SK-N-SH treated with all-trans-retinoic acid at 6 μM for 48 hours (cell line): Measurements from ENCODE around the gene RPUSD4.

Source experiments
- ATAC-seq: fragments of 200-7000 bp; cut with Tn5 transposase; 3 replicates; pipeline ENCODE4 v1.9.1; 2020; ENCODE audit warnings: mild to moderate bottlenecking, moderate library complexity
- ARNTL ChIP-seq: fragments of 450-650 bp; formaldehyde crosslinking; IDR thresholded peaks from 2 replicates; pipeline ENCODE4 v1.5.0; 2020; ENCODE audit warnings: low read depth, mild to moderate bottlenecking, moderate library complexity, borderline replicate concordance
- BACH2 ChIP-seq: fragments of 250-450 bp; sonication (Bioruptor Pico); IDR thresholded peaks from 2 replicates; pipeline ENCODE4 v1.9.0; 2021; ENCODE audit warnings: mild to moderate bottlenecking, borderline replicate concordance
- CSDC2 ChIP-seq: fragments of 250-450 bp; sonication (Bioruptor Pico); IDR thresholded peaks from 2 replicates; pipeline ENCODE4 v1.5.0; 2020; ENCODE audit warnings: mild to moderate bottlenecking, moderate library complexity
- ESRRG ChIP-seq: fragments of 250-450 bp; sonication (Bioruptor Pico); IDR thresholded peaks from 2 replicates; pipeline ENCODE4 v1.6.1; 2021; ENCODE audit warnings: mild to moderate bottlenecking
- GLIS3 ChIP-seq: fragments of 250-450 bp; sonication (Bioruptor Pico); IDR thresholded peaks from 2 replicates; pipeline ENCODE4 v1.5.0; 2020; ENCODE audit warnings: mild to moderate bottlenecking, moderate library complexity
- OSR1 ChIP-seq: fragments of 250-450 bp; sonication (Bioruptor Pico); IDR thresholded peaks from 2 replicates; pipeline ENCODE4 v1.8.0; 2022; ENCODE audit warnings: moderate library complexity, mild to moderate bottlenecking, inconsistent platforms
- PPARA ChIP-seq: fragments of 250-450 bp; sonication (Bioruptor Pico); IDR thresholded peaks from 2 replicates; pipeline ENCODE4 v1.5.0; 2020; ENCODE audit warnings: mild to moderate bottlenecking, borderline replicate concordance
- TCF4 ChIP-seq: fragments of 250-450 bp; sonication (Bioruptor Pico); IDR thresholded peaks from 2 replicates; pipeline ENCODE4 v1.8.0; 2021; ENCODE audit warnings: mild to moderate bottlenecking, moderate library complexity, borderline replicate concordance
- TOX ChIP-seq: fragments of 250-450 bp; sonication (Bioruptor Pico); IDR thresholded peaks from 2 replicates; pipeline ENCODE4 v1.8.0; 2021; ENCODE audit warnings: mild to moderate bottlenecking, moderate library complexity, borderline replicate concordance
- ZC3H10 ChIP-seq: fragments of 250-450 bp; sonication (Bioruptor Pico); IDR thresholded peaks from 2 replicates; pipeline ENCODE4 v1.5.1; 2021; ENCODE audit warnings: mild to moderate bottlenecking, moderate library complexity
- ZFP3 ChIP-seq: fragments of 250-450 bp; sonication (Bioruptor Pico); IDR thresholded peaks from 2 replicates; pipeline ENCODE4 v1.5.0; 2020; ENCODE audit warnings: mild to moderate bottlenecking, moderate library complexity
- ZNF565 ChIP-seq: fragments of 450-650 bp; formaldehyde crosslinking; conservative IDR thresholded peaks from 2 replicates; pipeline ENCODE4 v1.5.0; 2020; ENCODE audit warnings: low read depth, mild to moderate bottlenecking, moderate library complexity
- ZNF70 ChIP-seq: fragments of 450-650 bp; formaldehyde crosslinking; IDR thresholded peaks from 2 replicates; pipeline ENCODE4 v1.5.0; 2020; ENCODE audit warnings: mild to moderate bottlenecking, moderate library complexity
- ZNF8 ChIP-seq: fragments of 450-650 bp; formaldehyde crosslinking; IDR thresholded peaks from 2 replicates; pipeline ENCODE4 v1.5.0; 2020; ENCODE audit warnings: mild to moderate bottlenecking, moderate library complexity
- TF ChIP-seq, protein P1 (sequence below): fragments of 250-450 bp; sonication (Bioruptor Pico); IDR thresholded peaks from 2 replicates; pipeline ENCODE4 v1.8.0; 2020; ENCODE audit warnings: mild to moderate bottlenecking, moderate library complexity, borderline replicate concordance
- TF ChIP-seq, protein P2 (sequence below): fragments of 250-450 bp; sonication (Bioruptor Pico); IDR thresholded peaks from 2 replicates; pipeline ENCODE4 v1.8.0; 2021; ENCODE audit warnings: low read depth, mild to moderate bottlenecking, moderate library complexity, borderline replicate concordance
- TF ChIP-seq, protein P3 (sequence below): fragments of 250-450 bp; sonication (Bioruptor Pico); IDR thresholded peaks from 2 replicates; pipeline ENCODE4 v1.5.1; 2021; ENCODE audit warnings: mild to moderate bottlenecking, moderate library complexity
- TF ChIP-seq, protein P4 (sequence below): fragments of 250-450 bp; sonication (Bioruptor Pico); IDR thresholded peaks from 2 replicates; pipeline ENCODE4 v1.5.0; 2020; ENCODE audit warnings: mild to moderate bottlenecking, moderate library complexity
- TF ChIP-seq, protein P5 (sequence below): fragments of 250-450 bp; sonication (Bioruptor Pico); IDR thresholded peaks from 2 replicates; pipeline ENCODE4 v1.5.1; 2020; ENCODE audit warnings: low read depth, mild to moderate bottlenecking, moderate library complexity

The RPUSD4 gene

DNA sequence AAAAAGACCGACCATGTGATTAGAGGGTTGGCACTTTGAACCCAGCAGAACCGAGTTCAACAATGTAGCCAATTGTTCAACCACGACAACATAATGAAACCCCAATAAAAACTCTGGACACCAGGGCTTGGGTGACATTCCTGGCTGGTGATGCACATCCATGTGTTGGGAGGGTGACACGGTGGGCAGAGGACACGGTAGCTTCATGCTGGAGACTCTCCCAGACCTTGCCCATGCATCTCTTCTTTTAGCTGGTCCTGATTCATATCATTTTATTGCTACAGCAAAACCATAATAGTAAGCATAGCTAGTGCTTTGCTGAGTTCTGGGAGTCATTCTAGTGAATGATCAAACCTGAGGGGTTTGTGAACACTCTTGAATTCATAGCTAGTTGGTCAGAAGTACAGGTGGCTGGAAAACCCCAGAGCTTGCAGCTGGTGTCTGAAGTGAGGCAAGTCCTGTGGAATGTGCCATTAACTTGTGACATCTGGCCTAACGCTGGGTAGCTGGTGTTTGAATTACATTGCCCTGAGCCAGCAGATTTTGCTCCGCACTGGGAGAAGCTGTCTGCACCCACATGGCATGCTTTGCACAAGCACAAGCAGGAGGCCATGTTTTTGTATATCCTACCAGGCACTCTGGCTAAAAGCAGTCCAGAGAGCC, 14.0 kb downstream of the RPUSD4 start:
- ATAC-seq, result no peak

DNA sequence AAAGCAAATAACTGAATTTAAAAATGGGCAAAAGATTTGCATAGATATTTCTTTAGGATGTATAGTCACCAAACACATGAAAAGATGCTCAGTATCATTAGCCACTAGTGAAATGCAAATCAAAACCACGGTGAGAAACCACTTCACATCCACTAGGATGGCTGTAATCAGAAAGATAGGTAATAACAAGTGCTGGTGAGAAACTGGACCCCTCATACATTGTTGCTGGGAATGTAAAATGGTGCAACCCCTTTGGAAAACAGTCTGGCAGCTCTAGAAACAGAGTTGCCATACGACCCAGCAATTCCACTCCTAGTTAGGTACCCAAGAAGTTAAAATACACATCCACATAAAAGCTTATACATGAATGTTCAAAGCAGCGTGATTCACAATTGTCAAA, 16.3 kb downstream of the RPUSD4 start:
- ATAC-seq, result no peak
- TF ChIP-seq, protein P1, sequence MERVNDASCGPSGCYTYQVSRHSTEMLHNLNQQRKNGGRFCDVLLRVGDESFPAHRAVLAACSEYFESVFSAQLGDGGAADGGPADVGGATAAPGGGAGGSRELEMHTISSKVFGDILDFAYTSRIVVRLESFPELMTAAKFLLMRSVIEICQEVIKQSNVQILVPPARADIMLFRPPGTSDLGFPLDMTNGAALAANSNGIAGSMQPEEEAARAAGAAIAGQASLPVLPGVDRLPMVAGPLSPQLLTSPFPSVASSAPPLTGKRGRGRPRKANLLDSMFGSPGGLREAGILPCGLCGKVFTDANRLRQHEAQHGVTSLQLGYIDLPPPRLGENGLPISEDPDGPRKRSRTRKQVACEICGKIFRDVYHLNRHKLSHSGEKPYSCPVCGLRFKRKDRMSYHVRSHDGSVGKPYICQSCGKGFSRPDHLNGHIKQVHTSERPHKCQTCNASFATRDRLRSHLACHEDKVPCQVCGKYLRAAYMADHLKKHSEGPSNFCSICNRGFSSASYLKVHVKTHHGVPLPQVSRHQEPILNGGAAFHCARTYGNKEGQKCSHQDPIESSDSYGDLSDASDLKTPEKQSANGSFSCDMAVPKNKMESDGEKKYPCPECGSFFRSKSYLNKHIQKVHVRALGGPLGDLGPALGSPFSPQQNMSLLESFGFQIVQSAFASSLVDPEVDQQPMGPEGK (CRISPR knock-in tag), result no peak

More for the DNA sequence above, 14.0 kb downstream of the RPUSD4 start:
- TF ChIP-seq BACH2 (CRISPR knock-in tag) (no peak), ZFP3 (CRISPR knock-in tag) (no peak), OSR1 (no peak), GLIS3 (CRISPR knock-in tag) (no peak), TCF4 (no peak), ESRRG (CRISPR knock-in tag) (no peak), ZNF565 (no peak), TOX (CRISPR knock-in tag) (no peak), ZNF70 (no peak), ZNF8 (CRISPR knock-in tag) (no peak), ZC3H10 (CRISPR knock-in tag) (no peak), CSDC2 (no peak), ARNTL (CRISPR knock-in tag) (no peak)
- TF ChIP-seq, protein P2, sequence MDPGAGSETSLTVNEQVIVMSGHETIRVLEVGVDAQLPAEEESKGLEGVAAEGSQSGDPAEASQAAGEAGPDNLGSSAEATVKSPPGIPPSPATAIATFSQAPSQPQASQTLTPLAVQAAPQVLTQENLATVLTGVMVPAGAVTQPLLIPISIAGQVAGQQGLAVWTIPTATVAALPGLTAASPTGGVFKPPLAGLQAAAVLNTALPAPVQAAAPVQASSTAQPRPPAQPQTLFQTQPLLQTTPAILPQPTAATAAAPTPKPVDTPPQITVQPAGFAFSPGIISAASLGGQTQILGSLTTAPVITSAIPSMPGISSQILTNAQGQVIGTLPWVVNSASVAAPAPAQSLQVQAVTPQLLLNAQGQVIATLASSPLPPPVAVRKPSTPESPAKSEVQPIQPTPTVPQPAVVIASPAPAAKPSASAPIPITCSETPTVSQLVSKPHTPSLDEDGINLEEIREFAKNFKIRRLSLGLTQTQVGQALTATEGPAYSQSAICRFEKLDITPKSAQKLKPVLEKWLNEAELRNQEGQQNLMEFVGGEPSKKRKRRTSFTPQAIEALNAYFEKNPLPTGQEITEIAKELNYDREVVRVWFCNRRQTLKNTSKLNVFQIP (CRISPR knock-in tag), result no peak
- TF ChIP-seq, protein P3, sequence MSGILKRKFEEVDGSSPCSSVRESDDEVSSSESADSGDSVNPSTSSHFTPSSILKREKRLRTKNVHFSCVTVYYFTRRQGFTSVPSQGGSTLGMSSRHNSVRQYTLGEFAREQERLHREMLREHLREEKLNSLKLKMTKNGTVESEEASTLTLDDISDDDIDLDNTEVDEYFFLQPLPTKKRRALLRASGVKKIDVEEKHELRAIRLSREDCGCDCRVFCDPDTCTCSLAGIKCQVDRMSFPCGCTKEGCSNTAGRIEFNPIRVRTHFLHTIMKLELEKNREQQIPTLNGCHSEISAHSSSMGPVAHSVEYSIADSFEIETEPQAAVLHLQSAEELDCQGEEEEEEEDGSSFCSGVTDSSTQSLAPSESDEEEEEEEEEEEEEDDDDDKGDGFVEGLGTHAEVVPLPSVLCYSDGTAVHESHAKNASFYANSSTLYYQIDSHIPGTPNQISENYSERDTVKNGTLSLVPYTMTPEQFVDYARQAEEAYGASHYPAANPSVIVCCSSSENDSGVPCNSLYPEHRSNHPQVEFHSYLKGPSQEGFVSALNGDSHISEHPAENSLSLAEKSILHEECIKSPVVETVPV, result no peak

DNA sequence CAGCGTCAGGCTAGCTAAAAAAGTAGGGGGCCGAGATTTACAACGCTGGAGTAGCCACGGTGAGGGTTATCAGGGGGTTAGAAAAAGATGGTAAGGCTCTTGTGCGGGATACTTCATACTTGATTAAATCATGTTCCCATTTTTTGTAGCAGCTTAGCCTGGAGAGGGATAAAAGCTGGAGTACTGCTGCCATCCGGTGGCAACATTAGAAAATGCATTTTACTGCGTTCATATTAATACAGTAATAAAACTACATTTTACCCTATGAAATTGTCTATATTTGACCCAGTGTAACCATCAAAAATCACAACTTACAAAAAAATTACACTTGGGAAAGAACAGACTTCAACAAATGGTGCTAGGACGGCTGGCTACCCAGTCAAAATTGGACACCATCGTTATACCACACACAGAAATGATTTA, 17.3 kb downstream of the RPUSD4 start:
- peak; percentile 93 for ATAC-seq
- TF ChIP-seq PPARA (no peak), BACH2 (CRISPR knock-in tag) (no peak), ZNF8 (CRISPR knock-in tag) (no peak), ZNF70 (no peak), ZNF565 (no peak), CSDC2 (no peak), TOX (CRISPR knock-in tag) (no peak)
- TF ChIP-seq, protein P4, sequence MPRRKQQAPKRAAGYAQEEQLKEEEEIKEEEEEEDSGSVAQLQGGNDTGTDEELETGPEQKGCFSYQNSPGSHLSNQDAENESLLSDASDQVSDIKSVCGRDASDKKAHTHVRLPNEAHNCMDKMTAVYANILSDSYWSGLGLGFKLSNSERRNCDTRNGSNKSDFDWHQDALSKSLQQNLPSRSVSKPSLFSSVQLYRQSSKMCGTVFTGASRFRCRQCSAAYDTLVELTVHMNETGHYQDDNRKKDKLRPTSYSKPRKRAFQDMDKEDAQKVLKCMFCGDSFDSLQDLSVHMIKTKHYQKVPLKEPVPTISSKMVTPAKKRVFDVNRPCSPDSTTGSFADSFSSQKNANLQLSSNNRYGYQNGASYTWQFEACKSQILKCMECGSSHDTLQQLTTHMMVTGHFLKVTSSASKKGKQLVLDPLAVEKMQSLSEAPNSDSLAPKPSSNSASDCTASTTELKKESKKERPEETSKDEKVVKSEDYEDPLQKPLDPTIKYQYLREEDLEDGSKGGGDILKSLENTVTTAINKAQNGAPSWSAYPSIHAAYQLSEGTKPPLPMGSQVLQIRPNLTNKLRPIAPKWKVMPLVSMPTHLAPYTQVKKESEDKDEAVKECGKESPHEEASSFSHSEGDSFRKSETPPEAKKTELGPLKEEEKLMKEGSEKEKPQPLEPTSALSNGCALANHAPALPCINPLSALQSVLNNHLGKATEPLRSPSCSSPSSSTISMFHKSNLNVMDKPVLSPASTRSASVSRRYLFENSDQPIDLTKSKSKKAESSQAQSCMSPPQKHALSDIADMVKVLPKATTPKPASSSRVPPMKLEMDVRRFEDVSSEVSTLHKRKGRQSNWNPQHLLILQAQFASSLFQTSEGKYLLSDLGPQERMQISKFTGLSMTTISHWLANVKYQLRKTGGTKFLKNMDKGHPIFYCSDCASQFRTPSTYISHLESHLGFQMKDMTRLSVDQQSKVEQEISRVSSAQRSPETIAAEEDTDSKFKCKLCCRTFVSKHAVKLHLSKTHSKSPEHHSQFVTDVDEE, result no peak
- TF ChIP-seq, protein P5, sequence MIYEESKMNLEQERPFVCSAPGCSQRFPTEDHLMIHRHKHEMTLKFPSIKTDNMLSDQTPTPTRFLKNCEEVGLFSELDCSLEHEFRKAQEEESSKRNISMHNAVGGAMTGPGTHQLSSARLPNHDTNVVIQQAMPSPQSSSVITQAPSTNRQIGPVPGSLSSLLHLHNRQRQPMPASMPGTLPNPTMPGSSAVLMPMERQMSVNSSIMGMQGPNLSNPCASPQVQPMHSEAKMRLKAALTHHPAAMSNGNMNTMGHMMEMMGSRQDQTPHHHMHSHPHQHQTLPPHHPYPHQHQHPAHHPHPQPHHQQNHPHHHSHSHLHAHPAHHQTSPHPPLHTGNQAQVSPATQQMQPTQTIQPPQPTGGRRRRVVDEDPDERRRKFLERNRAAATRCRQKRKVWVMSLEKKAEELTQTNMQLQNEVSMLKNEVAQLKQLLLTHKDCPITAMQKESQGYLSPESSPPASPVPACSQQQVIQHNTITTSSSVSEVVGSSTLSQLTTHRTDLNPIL (CRISPR knock-in tag), result no peak
- TF ChIP-seq, protein P2 (CRISPR knock-in tag), result no peak
- TF ChIP-seq, protein P1 (CRISPR knock-in tag), result no peak
